ENCODE data around the gene OAF.

GRCh38 chr11:120192831-120193625, 17.8 kb upstream of the OAF start:
- TF ChIP-seq CTCF (IDR thresholded peaks at IDR 0.05 in 8 of 11, conservative IDR thresholded peaks at IDR 0.05 in 3 of 11) (no peak), POLR2A (IDR thresholded peaks at IDR 0.05) (no peak)

All from spleen (tissue), 7 donors.